HG02678 (cell line): ENCODE data around the gene MADD.

ENCODE experiments used
- ATAC-seq: cut with Tn5 transposase; IDR thresholded peaks from one replicate; pipeline ENCODE4 v1.9.1; 2021; ENCODE audit warnings: mild to moderate bottlenecking, moderate library complexity; ENCODE audit not compliant: unreplicated experiment

The MADD gene

GRCh38 chr11:47249378-47249715, 20.6 kb upstream of the MADD start:
- no peak for ATAC-seq

GRCh38 chr11:47251751-47252150, 18.2 kb upstream of the MADD start:
- no peak for ATAC-seq

GRCh38 chr11:47253660-47254059, 16.3 kb upstream of the MADD start:
- no peak for ATAC-seq

GRCh38 chr11:47254386-47254785, 15.5 kb upstream of the MADD start:
- ATAC-seq, result no peak

GRCh38 chr11:47256374-47256773, 13.6 kb upstream of the MADD start:
- ATAC-seq, result no peak

- no peak for ATAC-seq
Observed at GRCh38 chr11:47257177-47257516, 12.8 kb upstream of the MADD start.

- ATAC-seq, result no peak
Observed at GRCh38 chr11:47257517-47258316, 12.2 kb upstream of the MADD start, which contains the start of gene NR1H3. Gene NR1H3 (plus strand): TSS chr11:47257996. CDS start chr11:47259217, 1,221 bp downstream.

GRCh38 chr11:47258317-47258902, 11.5 kb upstream of the MADD start:
- no peak for ATAC-seq

- no peak for ATAC-seq
Observed at GRCh38 chr11:47259232-47259977, 10.5 kb upstream of the MADD start.

GRCh38 chr11:47260366-47260765, 9.6 kb upstream of the MADD start:
- ATAC-seq, result no peak

GRCh38 chr11:47261291-47261800, 8.6 kb upstream of the MADD start:
- ATAC-seq, result no peak

- ATAC-seq, result no peak
Observed at GRCh38 chr11:47264119-47264518, 5.8 kb upstream of the MADD start.

GRCh38 chr11:47264521-47264920, 5.4 kb upstream of the MADD start:
- ATAC-seq, result no peak

- no peak for ATAC-seq
Observed at GRCh38 chr11:47267876-47268275, 2.1 kb upstream of the MADD start.

- no peak for ATAC-seq
Observed at GRCh38 chr11:47268448-47269001, 1.4 kb upstream of the MADD start.

- peak; percentile 60 for ATAC-seq
Observed at GRCh38 chr11:47269002-47269828, 718 bp upstream of the MADD start.

GRCh38 chr11:47270331-47271271, 668 bp downstream of the MADD start:
- ATAC-seq, result no peak

GRCh38 chr11:47271328-47271727, 1.4 kb downstream of the MADD start:
- ATAC-seq, result no peak

GRCh38 chr11:47271961-47272661, 2.2 kb downstream of the MADD start:
- ATAC-seq, result no peak
